T-helper 2 cell treated with Interferon-gamma antibody and Interleukin-4, amounts not matched to agents 5 μg/mL and 100 μg/mL, for 36 hours (primary cell): ENCODE results near the gene C3orf49.

Source experiments
- DNase-seq: peaks from one replicate; pipeline ENCODE4 v3.0.0; 2021; ENCODE audit warnings: low spot score
- H3K27ac Mint-ChIP-seq: one replicate; pipeline ENCODE4 v1.8.0; 2021; ENCODE audit warnings: mild to moderate bottlenecking, mixed read lengths
- H3K27me3 Mint-ChIP-seq: one replicate; pipeline ENCODE4 v1.8.0; 2021; ENCODE audit warnings: low read depth, mixed read lengths
- H3K36me3 Mint-ChIP-seq: one replicate; pipeline ENCODE4 v1.8.0; 2021; ENCODE audit warnings: low read depth, mixed read lengths
- H3K4me1 Mint-ChIP-seq: one replicate; pipeline ENCODE4 v1.8.0; 2021; ENCODE audit warnings: low read depth, mixed read lengths
- H3K4me3 Mint-ChIP-seq: one replicate; pipeline ENCODE4 v1.8.0; 2022; ENCODE audit warnings: mild to moderate bottlenecking, moderate library complexity, mixed read lengths
- H3K9me3 Mint-ChIP-seq: one replicate; pipeline ENCODE4 v1.8.0; 2021; ENCODE audit warnings: mixed read lengths

The C3orf49 gene

GRCh38 chr3:63880653-63881052, 61.6 kb downstream of the C3orf49 start:
- no peak for DNase-seq
- peaks cover 28% of the 10 kb centered on the region for H3K4me1 Mint-ChIP-seq
- no peak overlapping the region for H3K4me3 Mint-ChIP-seq
- H3K27me3 Mint-ChIP-seq, result no peaks in the 10 kb centered on the region
- no peaks in the 10 kb centered on the region for H3K9me3 Mint-ChIP-seq
- H3K27ac Mint-ChIP-seq, result no peak overlapping the region
- peaks cover 5% of the 10 kb centered on the region for H3K36me3 Mint-ChIP-seq

GRCh38 chr3:63886858-63887257, 67.8 kb downstream of the C3orf49 start:
- H3K4me3 Mint-ChIP-seq, result no peak overlapping the region
- DNase-seq, result no peak
- H3K4me1 Mint-ChIP-seq, result peaks cover 12% of the 10 kb centered on the region
- H3K9me3 Mint-ChIP-seq, result no peaks in the 10 kb centered on the region
- peaks cover 7% of the 10 kb centered on the region for H3K36me3 Mint-ChIP-seq
- no peaks in the 10 kb centered on the region for H3K27me3 Mint-ChIP-seq
- H3K27ac Mint-ChIP-seq, result no peak overlapping the region

GRCh38 chr3:63891518-63891917, 72.4 kb downstream of the C3orf49 start:
- no peaks in the 10 kb centered on the region for H3K27me3 Mint-ChIP-seq
- no peak for DNase-seq
- H3K4me3 Mint-ChIP-seq, result no peak overlapping the region
- peaks cover 5% of the 10 kb centered on the region for H3K36me3 Mint-ChIP-seq
- no peak overlapping the region for H3K27ac Mint-ChIP-seq
- no peaks in the 10 kb centered on the region for H3K9me3 Mint-ChIP-seq
- H3K4me1 Mint-ChIP-seq, result peaks cover 19% of the 10 kb centered on the region

- H3K9me3 Mint-ChIP-seq, result no peaks in the 10 kb centered on the region
- H3K36me3 Mint-ChIP-seq, result peaks cover 3% of the 10 kb centered on the region
- peaks cover 23% of the 10 kb centered on the region for H3K4me1 Mint-ChIP-seq
- H3K4me3 Mint-ChIP-seq, result no peak overlapping the region
- H3K27ac Mint-ChIP-seq, result no peak overlapping the region
- DNase-seq, result no peak
- no peaks in the 10 kb centered on the region for H3K27me3 Mint-ChIP-seq
Measured at GRCh38 chr3:63892773-63893352, 73.8 kb downstream of the C3orf49 start.

GRCh38 chr3:63895422-63896189, 76.5 kb downstream of the C3orf49 start:
- Mint-ChIP-seq H3K27ac (peak overlapping the region; percentile 74), H3K4me1 (peaks cover 32% of the 10 kb centered on the region), H3K4me3 (no peak overlapping the region), H3K36me3 (peaks cover 19% of the 10 kb centered on the region), H3K9me3 (no peaks in the 10 kb centered on the region), H3K27me3 (no peaks in the 10 kb centered on the region)
- no peak for DNase-seq

- no peaks in the 10 kb centered on the region for H3K27me3 Mint-ChIP-seq
- no peaks in the 10 kb centered on the region for H3K9me3 Mint-ChIP-seq
- no peak overlapping the region for H3K4me3 Mint-ChIP-seq
- peaks cover 34% of the 10 kb centered on the region for H3K4me1 Mint-ChIP-seq
- peaks cover 24% of the 10 kb centered on the region for H3K36me3 Mint-ChIP-seq
- H3K27ac Mint-ChIP-seq, result no peak overlapping the region
- DNase-seq, result no peak
Measured at GRCh38 chr3:63896332-63897030, 77.4 kb downstream of the C3orf49 start.
